ENCODE measurements around the gene SUMF2. TPM values are rescaled to one million over a fixed set of nuclear protein-coding genes. Genes with fewer than 3 reads are reported as not detected.
A peak's percentile ranks its signal among the peaks of the same experiment; 100 is the strongest.
"Not testable (repeated sequence)": the region's sequence is repeated elsewhere in the genome, so short reads cannot be mapped to it uniquely, and the experiment has no call there.

Gene SUMF2
- total RNA-seq, 1 experiment from 2014 or later: 99.6 TPM

- no peak for TF ChIP-seq HMGA2 (CRISPR knock-in tag; IDR thresholded peaks at IDR 0.05)
Observed at GRCh38 chr7:56091591-56091990, 27.5 kb downstream of the SUMF2 start (continued).

- H3K27ac Mint-ChIP-seq; H3K4me1 Mint-ChIP-seq; ATAC-seq; DNase-seq (ENCODE audit: low spot score); H3K4me3 Mint-ChIP-seq; H3K27me3 Mint-ChIP-seq (ENCODE audit: low read depth); H3K9me3 Mint-ChIP-seq; H3K36me3 Mint-ChIP-seq: not testable (repeated sequence)
- ChIA-PET CTCF (interaction anchor here (0.9 to 1.3 kb wide), 4 partner anchors 13 to 87 kb away, joined by 3 to 5 read pairs (median 4); no protein-coding TSS in a partner anchor), POLR2A (interaction anchor here (1.0 to 1.9 kb wide), 2 partner anchors 9 to 41 kb away, joined by 4 read pairs; partner anchors contain the start of genes CCT6A and PSPH)
Observed at GRCh38 chr7:56092388-56092787, 28.3 kb downstream of the SUMF2 start.

- Mint-ChIP-seq H3K9me3 (peaks cover 4% of the 10 kb centered on the region), H3K27ac (no peak within 1 kb of the TSS), H3K4me1 (no peaks in the 10 kb centered on the region), H3K36me3 (peaks cover 10% of the 10 kb centered on the region), H3K4me3 (no peak within 1 kb of the TSS), H3K27me3 (ENCODE audit: low read depth) (peaks cover 3% of the 10 kb centered on the region; the same call in 1 of the 2 replicates)
- DNase-seq (ENCODE audit: low spot score): peak; percentile 36
- POLR2A ChIA-PET: interaction anchor here (1.0 to 1.9 kb wide), 2 partner anchors 10 to 42 kb away, joined by 4 read pairs; partner anchors contain the start of genes CCT6A and PSPH
- ATAC-seq: peak; percentile 97
- CTCF ChIA-PET: interaction anchor here (0.7 to 1.3 kb wide), 6 partner anchors 10 to 87 kb away, joined by 3 to 5 read pairs (median 4); no protein-coding TSS in a partner anchor
- no peak for TF ChIP-seq AR (CRISPR knock-in tag; IDR thresholded peaks at IDR 0.05)
- TF ChIP-seq TP53 (CRISPR knock-in tag; IDR thresholded peaks at IDR 0.05): no peak
- TF ChIP-seq ZNF532 (CRISPR knock-in tag; IDR thresholded peaks at IDR 0.05; ENCODE audit: borderline replicate concordance): no peak
- TF ChIP-seq MYBL2 (CRISPR knock-in tag; IDR thresholded peaks at IDR 0.05): no peak
- TF ChIP-seq NFATC4 (CRISPR knock-in tag; IDR thresholded peaks at IDR 0.05): no peak
- TF ChIP-seq GRHL2 (CRISPR knock-in tag; IDR thresholded peaks at IDR 0.05; ENCODE audit: insufficient replicate concordance, severe bottlenecking): no peak
- TF ChIP-seq PRRX2 (CRISPR knock-in tag; IDR thresholded peaks at IDR 0.05): no peak
- no peak for TF ChIP-seq EMX1 (CRISPR knock-in tag; IDR thresholded peaks at IDR 0.05)
- no peak for TF ChIP-seq ESRRA (CRISPR knock-in tag; IDR thresholded peaks at IDR 0.05; ENCODE audit: borderline replicate concordance)
- no peak for TF ChIP-seq ZNF232 (CRISPR knock-in tag; IDR thresholded peaks at IDR 0.05)
- no peak for TF ChIP-seq ZNF425 (CRISPR knock-in tag; conservative IDR thresholded peaks at IDR 0.05)
- TF ChIP-seq ZNF416 (CRISPR knock-in tag; IDR thresholded peaks at IDR 0.05): no peak
- no peak for TF ChIP-seq FOXJ3 (CRISPR knock-in tag; IDR thresholded peaks at IDR 0.05; ENCODE audit: borderline replicate concordance)
- TF ChIP-seq ARID4B (CRISPR knock-in tag; IDR thresholded peaks at IDR 0.05; ENCODE audit: borderline replicate concordance): no peak
- no peak for TF ChIP-seq SOX15 (CRISPR knock-in tag; IDR thresholded peaks at IDR 0.05)
Observed at GRCh38 chr7:56092789-56093531, 28.9 kb downstream of the SUMF2 start, which contains the start of gene PHKG1. TSS of gene PHKG1 (minus strand) at chr7:56092952. CDS start at chr7:56088941, 4,011 bp downstream.
